Mucosa of gallbladder (tissue), 1 donor: ENCODE measurements around the gene ERVV-1. TPM values are rescaled to one million over a fixed set of nuclear protein-coding genes. Genes with fewer than 3 reads are reported as not detected.
"Not testable (repeated sequence)": the region's sequence is repeated elsewhere in the genome, so short reads cannot be mapped to it uniquely, and the experiment has no call there.

Experiments used
- DNase-seq: peaks from one replicate; pipeline ENCODE4 v3.0.0-alpha.2; 2020; ENCODE audit warnings: low spot score
- total RNA-seq: library from RNA; stranded (reverse); gene quantifications from one replicate; pipeline ENCODE4 v1.2.1, GENCODE V29; 2021
- donor health status: DM: no; HTN: no; CAD: no.

The ERVV-1 gene
- total RNA-seq, 1 donor from 2014 or later: not detected

DNA sequence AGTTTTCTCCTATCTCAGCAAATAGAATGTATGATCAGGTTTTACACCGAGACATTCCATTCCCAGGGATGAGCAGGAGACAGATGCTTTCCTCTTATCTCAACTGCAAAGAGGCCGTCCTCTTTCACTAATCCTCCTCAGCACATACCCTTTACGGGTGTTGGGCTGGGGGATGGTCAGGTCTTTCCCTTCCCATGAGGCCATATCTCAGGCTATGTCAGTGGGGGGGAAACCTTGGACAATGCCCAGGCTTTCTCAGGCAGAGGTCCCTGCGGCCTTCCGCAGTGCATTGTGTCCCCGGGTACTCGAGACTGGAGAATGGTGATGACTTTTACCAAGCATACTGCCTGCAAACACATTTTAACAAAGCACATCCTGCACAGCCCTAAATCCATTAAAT lies 14.6 kb downstream of the ERVV-1 start:
- not testable (repeated sequence) for DNase-seq

DNA sequence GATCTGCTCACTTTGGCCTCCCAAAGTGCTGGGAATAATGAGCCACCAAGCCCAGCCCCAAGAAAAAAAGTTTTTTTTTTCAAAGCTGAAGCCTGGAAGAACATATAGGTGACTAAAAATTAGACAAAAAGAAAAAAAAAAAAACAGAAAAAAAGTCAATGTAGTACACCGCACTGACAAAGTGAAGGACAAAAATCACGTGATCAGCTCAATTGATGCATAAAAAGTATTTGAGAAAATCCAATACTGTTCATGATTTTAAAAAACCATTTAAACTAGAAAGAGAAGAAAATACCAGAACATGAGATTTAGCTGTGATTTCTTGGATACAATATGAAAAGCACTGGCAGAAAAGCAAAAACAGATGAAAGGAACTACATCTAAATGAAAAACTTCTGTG lies 20.3 kb downstream of the ERVV-1 start:
- no peak for DNase-seq

- no peak for DNase-seq
Measured at GRCh38 chr19:53034948-53035675, 21.4 kb downstream of the ERVV-1 start.

- peak; percentile 26 for DNase-seq
Measured at GRCh38 chr19:53037101-53038097, 23.7 kb downstream of the ERVV-1 start.

DNA sequence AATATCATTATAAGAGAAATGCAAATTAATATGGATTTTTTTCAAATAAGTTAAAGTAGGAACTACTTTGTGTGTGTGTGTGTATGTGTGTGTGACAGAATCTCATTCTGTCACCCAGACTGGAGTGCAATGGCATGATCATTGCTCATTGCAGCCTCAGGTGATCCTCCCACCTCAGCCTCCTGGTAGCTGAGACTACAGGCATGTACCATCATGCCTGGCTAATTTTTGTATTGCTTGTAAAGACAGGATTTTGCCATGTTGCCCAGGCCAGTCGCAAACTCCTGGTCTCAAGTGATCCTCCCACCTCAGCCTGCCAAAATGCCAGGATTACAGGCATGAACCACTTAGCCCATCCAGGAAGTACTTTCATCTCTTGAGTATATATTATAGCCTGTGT lies 27.6 kb downstream of the ERVV-1 start:
- no peak for DNase-seq

DNA sequence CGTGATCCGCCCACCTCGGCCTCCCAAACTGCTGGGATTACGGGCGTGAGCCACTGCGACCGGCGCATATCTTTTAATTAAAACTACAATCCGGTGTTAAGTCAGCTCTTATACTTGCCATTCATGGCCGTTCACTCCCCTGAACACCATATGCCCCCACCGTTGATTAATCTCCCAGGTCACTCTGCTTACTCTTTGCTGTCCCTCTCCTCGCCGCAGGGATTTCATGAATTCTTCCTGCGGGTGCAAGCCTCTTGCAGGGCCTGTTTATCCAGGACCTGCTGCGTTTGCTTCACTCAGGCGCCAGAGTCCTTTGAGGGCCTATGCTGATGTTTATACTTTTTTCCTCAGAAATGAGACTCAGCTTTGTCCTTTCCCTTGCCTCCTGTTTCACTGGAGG lies 31.8 kb downstream of the ERVV-1 start:
- no peak for DNase-seq

- no peak for DNase-seq
Measured at GRCh38 chr19:53047379-53047778, 33.7 kb downstream of the ERVV-1 start.

DNA sequence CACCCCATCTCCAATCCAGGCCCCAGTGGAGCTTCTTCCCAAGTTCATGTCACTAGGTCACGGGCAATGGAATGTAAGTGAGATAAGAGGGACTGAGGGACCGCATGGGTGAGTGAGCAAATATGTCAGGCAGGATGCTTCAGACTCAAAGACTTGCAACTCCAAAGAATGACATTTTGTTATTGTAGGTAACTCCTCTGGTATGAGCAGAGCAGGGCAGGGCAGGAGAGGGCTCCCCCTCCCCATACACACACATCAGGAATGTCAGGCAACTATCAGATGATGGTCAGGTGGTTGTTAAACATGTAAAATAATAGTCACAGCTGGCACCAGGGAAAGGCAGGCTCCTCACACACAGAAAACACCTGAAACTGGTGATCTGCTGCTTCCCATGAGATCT lies 41.4 kb downstream of the ERVV-1 start:
- no peak for DNase-seq

GRCh38 chr19:53057904-53058580 lies 44.3 kb downstream of the ERVV-1 start:
- DNase-seq: peak; percentile 38

Other genes starting within 250 kb of the ERVV-1 start
- gene ZNF600, start 227.1 kb upstream of the ERVV-1 start, total RNA-seq: 18.1 TPM
- gene ZNF28, start 192.3 kb upstream of the ERVV-1 start, total RNA-seq: 27.9 TPM
- 37.2 TPM for gene ZNF468, start 156.3 kb upstream of the ERVV-1 start, total RNA-seq
- gene ZNF320, start 116.3 kb upstream of the ERVV-1 start, total RNA-seq: 39.9 TPM
- gene ZNF888, start 90.5 kb upstream of the ERVV-1 start, total RNA-seq: 39.0 TPM
- gene ZNF816, start 51.0 kb upstream of the ERVV-1 start, total RNA-seq: 26.8 TPM
- gene ERVV-2, start 30.8 kb downstream of the ERVV-1 start, total RNA-seq: not detected
- 66.8 TPM for gene ZNF160, start 89.5 kb downstream of the ERVV-1 start, total RNA-seq
- 13.1 TPM for gene ZNF415, start 119.0 kb downstream of the ERVV-1 start, total RNA-seq
- 14.7 TPM for gene ZNF347, start 145.1 kb downstream of the ERVV-1 start, total RNA-seq
- gene ZNF665, start 179.4 kb downstream of the ERVV-1 start, total RNA-seq: 4.3 TPM
- 21.4 TPM for gene ZNF677, start 241.0 kb downstream of the ERVV-1 start, total RNA-seq
- not detected for gene VN1R2, start 244.4 kb downstream of the ERVV-1 start, total RNA-seq